ENCODE measurements around the gene M6PR. TPM values are rescaled to one million over a fixed set of nuclear protein-coding genes. Genes with fewer than 3 reads are reported as not detected.

Gene M6PR
- total and polyA plus RNA-seq, 9 donors = 44.9 to 150 (median 101) TPM

DNA sequence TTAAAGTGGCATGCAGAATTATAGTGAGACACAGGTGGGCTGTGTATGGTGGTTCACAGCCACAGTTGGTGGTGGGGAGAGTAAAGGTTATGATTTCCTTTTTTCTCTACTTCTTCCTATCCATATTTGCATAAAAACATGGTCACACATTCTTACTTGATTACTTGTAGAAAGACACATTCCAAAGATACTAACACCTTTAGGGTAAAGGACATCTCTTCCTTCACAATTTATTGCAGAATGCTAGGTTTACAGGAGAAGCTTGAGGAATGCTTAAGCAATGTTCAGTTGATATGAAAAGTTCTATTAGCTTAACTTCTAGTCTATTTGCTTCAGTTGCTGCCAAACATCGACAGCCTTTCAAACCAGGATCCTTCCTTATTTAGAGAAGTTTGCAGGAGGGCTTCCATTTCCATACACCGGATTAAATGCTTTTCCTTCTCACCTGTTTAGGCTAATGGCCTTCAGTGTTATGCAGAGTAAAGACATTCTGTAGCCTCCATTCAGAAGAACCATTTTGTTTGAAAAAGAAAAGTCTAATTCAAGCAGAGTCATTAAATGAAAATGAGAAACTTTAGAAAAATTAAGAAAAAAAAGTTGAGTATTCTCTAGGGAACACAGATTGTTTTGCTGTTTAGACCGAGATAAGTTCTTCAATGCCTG lies 37.7 kb downstream of the M6PR start:
- Histone ChIP-seq H3K27ac (no peak overlapping the region), H3K4me1 (ENCODE audit: insufficient read depth) (peaks cover 8% of the 10 kb centered on the region), H3K27me3 (no peaks in the 10 kb centered on the region), H3K9me3 (no peaks in the 10 kb centered on the region), H3K36me3 (no peaks in the 10 kb centered on the region), H3K4me3 (no peak overlapping the region)
- intact Hi-C loops (cut with DNase I) = no loop called here
- WGBS, 3 donors = 74 to 80% (median 74%) methylated on average over 3 of the region's 3 CpGs
- TF ChIP-seq POLR2A (IDR thresholded peaks at IDR 0.05) (no peak), EP300 (IDR thresholded peaks at IDR 0.05) (no peak)
- TF ChIP-seq, protein P1, sequence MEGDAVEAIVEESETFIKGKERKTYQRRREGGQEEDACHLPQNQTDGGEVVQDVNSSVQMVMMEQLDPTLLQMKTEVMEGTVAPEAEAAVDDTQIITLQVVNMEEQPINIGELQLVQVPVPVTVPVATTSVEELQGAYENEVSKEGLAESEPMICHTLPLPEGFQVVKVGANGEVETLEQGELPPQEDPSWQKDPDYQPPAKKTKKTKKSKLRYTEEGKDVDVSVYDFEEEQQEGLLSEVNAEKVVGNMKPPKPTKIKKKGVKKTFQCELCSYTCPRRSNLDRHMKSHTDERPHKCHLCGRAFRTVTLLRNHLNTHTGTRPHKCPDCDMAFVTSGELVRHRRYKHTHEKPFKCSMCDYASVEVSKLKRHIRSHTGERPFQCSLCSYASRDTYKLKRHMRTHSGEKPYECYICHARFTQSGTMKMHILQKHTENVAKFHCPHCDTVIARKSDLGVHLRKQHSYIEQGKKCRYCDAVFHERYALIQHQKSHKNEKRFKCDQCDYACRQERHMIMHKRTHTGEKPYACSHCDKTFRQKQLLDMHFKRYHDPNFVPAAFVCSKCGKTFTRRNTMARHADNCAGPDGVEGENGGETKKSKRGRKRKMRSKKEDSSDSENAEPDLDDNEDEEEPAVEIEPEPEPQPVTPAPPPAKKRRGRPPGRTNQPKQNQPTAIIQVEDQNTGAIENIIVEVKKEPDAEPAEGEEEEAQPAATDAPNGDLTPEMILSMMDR (IDR thresholded peaks at IDR 0.05) = no peak
- DNase-seq = no peak

DNA sequence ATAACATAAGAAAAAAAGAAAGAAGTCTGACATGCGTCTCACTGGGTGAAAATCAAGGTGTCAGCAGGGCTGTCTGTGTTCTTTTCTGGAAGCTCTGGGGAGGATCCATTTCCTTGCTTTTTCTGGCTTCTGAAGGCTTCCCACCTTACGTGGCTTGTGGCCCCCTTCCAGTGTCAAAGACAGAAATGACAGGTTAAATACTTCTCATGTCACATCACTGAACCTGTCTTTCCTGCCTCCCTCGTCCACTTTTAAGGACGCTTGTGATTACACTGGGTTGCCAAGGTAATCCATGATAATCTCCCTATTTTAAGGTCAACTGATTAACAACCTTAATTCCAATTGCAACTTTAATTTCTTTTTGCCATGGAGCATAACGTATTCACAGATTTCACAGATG lies 39.7 kb downstream of the M6PR start:
- intact Hi-C loops (cut with DNase I) = no loop called here
- Histone ChIP-seq H3K9me3 (no peaks in the 10 kb centered on the region), H3K27ac (no peak overlapping the region)

DNA sequence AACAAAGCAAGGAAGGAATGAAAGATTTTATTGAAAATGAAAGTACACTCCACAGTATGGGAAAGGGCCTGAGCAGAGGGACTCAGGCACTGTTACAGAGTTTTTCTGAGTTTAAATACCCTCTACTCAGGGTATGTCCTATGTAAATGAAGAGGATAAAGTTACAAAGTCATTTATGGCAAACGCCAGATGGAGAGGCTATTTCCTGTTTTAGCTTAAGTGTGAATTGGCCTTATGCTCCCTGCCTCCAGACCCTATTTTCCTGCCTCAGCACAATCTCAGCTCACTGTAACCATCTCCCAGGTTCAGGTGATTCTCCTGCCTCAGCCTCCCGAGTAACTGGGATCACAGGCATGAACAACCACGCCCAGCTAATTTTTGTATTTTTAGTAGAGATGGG lies 41.9 kb downstream of the M6PR start:
- intact Hi-C loops (cut with DNase I) = no loop called here

More for the DNA sequence above, 39.7 kb downstream of the M6PR start:
- WGBS, 3 donors = 72 to 87% (median 78%) methylated on average over 5 of the region's 5 CpGs
- DNase-seq = no peak
- Histone ChIP-seq H3K27me3 (no peaks in the 10 kb centered on the region), H3K36me3 (no peaks in the 10 kb centered on the region), H3K4me3 (no peak overlapping the region), H3K4me1 (ENCODE audit: insufficient read depth) (peaks cover 4% of the 10 kb centered on the region)
- TF ChIP-seq POLR2A (IDR thresholded peaks at IDR 0.05) (no peak), EP300 (IDR thresholded peaks at IDR 0.05) (no peak)
- TF ChIP-seq, protein P1 (IDR thresholded peaks at IDR 0.05) = no peak

DNA sequence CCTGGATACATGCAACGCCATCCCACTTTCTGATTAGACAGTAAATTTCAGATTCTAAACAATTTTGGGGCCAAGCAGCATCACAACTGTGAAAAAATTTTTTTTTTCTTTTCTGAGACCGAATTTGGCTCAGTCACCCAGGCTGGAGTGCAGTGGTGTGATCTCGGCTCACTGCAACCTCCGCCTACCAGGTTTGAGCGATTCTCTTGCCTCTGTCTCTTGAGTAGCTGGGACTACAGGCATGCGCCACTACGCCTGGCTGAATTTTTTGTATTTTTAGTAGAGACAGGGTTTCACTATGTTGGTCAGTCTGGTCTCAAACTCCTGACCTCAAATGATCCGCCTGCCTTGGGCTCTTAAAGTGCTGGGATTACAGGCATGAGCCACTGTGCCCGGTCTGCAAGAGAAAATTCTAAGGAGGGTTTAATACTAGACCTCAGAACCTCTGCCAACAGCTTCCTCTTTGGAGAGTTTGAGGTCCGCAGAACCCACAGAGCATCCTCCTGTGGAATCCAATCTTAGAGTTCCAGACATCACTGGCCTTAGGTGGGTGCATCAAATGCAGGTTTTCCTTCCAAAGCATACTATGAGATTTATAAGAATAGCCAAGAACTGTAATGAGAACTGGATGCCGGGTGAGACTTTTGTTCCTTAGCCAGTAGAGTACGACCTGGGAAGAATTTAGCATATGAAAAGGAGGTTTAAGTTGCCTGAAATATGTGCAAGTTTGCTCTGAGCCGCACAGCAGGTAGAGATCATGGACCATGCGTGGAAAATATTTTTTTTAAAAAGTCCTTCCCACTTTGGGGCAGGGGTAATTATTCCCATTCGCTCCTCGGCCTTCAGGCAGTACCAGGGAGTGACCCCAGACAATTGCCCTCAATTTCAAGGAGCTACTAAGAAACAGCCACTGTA lies 42.9 kb downstream of the M6PR start:
- intact Hi-C loops (cut with DNase I) = no loop called here

More for the DNA sequence above, 41.9 kb downstream of the M6PR start:
- H3K9me3 ChIP-seq = no peaks in the 10 kb centered on the region
- H3K27me3 ChIP-seq = no peaks in the 10 kb centered on the region
- TF ChIP-seq, protein P1 (IDR thresholded peaks at IDR 0.05) = no peak
- TF ChIP-seq POLR2A (IDR thresholded peaks at IDR 0.05) (no peak), EP300 (IDR thresholded peaks at IDR 0.05) (no peak)
- H3K4me3 ChIP-seq = no peak overlapping the region
- no peaks in the 10 kb centered on the region for H3K4me1 ChIP-seq (ENCODE audit: insufficient read depth)
- H3K27ac ChIP-seq = no peak overlapping the region
- DNase-seq = no peak
- H3K36me3 ChIP-seq = no peaks in the 10 kb centered on the region
- 81 to 87% (median 81%) methylated on average over 3 of the region's 3 CpGs for WGBS, 3 donors

More for the DNA sequence above, 42.9 kb downstream of the M6PR start:
- Histone ChIP-seq H3K4me1 (ENCODE audit: insufficient read depth) (no peaks in the 10 kb centered on the region), H3K4me3 (no peak overlapping the region), H3K36me3 (no peaks in the 10 kb centered on the region), H3K27me3 (no peaks in the 10 kb centered on the region), H3K27ac (no peak overlapping the region), H3K9me3 (no peaks in the 10 kb centered on the region)
- WGBS, 3 donors = 88 to 92% (median 90%) methylated on average over 16 of the region's 16 CpGs
- no peak for DNase-seq
- TF ChIP-seq EP300 (IDR thresholded peaks at IDR 0.05) = no peak

Data from ovary (tissue), 9 donors.